ENCODE measurements around the gene RAP1GAP2.
A peak's percentile ranks its signal among the peaks of the same experiment; 100 is the strongest.

Gene RAP1GAP2

DNA sequence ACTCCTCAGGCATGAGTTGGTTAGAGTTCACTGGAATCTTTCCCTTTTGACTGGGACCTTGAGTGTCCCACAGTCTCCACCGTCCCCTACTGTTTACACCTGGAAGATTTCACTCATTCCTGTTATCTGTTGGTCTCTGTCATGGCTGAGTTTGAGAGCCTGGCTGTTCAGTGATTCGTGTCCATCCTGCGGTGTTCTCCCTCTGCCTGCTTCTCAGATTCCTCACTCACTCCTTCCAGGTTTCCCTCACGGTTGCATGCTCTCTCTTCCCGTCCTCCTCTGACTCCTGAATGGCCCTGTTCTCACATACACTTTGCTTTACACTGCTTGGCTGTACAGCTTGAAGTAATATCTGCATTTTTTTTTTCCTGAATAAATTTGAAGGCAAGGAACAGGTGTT is 242.7 kb downstream of the RAP1GAP2 start:
- H3K9me3 ChIP-seq, result no peaks in the 10 kb centered on the region
- TF ChIP-seq, protein P1, sequence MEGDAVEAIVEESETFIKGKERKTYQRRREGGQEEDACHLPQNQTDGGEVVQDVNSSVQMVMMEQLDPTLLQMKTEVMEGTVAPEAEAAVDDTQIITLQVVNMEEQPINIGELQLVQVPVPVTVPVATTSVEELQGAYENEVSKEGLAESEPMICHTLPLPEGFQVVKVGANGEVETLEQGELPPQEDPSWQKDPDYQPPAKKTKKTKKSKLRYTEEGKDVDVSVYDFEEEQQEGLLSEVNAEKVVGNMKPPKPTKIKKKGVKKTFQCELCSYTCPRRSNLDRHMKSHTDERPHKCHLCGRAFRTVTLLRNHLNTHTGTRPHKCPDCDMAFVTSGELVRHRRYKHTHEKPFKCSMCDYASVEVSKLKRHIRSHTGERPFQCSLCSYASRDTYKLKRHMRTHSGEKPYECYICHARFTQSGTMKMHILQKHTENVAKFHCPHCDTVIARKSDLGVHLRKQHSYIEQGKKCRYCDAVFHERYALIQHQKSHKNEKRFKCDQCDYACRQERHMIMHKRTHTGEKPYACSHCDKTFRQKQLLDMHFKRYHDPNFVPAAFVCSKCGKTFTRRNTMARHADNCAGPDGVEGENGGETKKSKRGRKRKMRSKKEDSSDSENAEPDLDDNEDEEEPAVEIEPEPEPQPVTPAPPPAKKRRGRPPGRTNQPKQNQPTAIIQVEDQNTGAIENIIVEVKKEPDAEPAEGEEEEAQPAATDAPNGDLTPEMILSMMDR (IDR thresholded peaks at IDR 0.05; ENCODE audit: low read depth, low read length), result peak; percentile 13; the same call in 1 of the 2 replicates
- H3K36me3 ChIP-seq, result no peaks in the 10 kb centered on the region
- DNase-seq, result no peak
- H3K4me1 ChIP-seq, result no peaks in the 10 kb centered on the region
- no peak overlapping the region for H3K4me3 ChIP-seq (ENCODE audit: low read depth, low read length)
- H3K27me3 ChIP-seq, result no peaks in the 10 kb centered on the region

DNA sequence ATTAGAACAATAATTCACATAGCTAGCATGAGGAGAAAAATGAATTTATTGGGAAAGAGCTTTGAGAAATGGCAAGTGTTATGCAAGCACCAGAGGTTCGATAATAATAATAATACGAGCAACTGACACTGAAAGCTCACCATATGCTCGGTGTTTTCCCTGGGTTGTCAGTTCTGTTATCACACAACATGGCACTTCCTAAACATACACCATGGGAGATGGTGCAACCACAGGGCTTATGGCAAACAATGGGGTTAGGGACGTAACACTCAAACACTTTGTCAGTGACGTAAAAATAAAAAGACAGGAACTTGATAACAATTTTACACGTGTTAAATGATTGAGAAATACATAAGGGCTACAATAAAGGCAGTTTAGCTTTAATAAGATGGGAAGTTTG is 243.5 kb downstream of the RAP1GAP2 start:
- Histone ChIP-seq H3K36me3 (no peaks in the 10 kb centered on the region), H3K4me3 (ENCODE audit: low read depth, low read length) (no peak overlapping the region), H3K9me3 (no peaks in the 10 kb centered on the region), H3K4me1 (no peaks in the 10 kb centered on the region), H3K27me3 (no peaks in the 10 kb centered on the region)
- TF ChIP-seq, protein P1 (IDR thresholded peaks at IDR 0.05; ENCODE audit: low read depth, low read length), result no peak
- no peak for DNase-seq

DNA sequence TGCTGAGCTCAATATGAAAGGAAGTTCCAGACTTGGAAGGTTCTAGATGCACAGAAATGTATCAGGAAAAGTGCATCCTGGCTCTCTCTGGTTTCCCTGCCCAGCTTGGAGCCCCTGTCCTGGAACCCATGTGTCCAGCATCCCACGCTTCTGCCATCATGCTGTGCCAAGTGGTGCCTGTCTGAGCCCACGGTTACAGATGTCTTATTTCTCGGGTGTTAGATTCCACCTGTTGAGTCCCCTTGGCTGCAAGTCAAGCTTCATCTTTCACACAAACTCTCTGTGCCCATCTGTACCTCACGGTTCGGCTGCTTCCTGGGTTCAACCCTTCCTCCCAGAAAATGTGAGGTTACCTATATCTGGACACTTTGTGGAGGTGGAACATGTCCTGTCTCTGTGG is 244.6 kb downstream of the RAP1GAP2 start:
- DNase-seq, result no peak
- Histone ChIP-seq H3K4me1 (no peaks in the 10 kb centered on the region), H3K27me3 (no peaks in the 10 kb centered on the region), H3K36me3 (no peaks in the 10 kb centered on the region), H3K9me3 (no peaks in the 10 kb centered on the region), H3K4me3 (ENCODE audit: low read depth, low read length) (no peak overlapping the region)
- TF ChIP-seq, protein P1 (IDR thresholded peaks at IDR 0.05; ENCODE audit: low read depth, low read length), result no peak

DNA sequence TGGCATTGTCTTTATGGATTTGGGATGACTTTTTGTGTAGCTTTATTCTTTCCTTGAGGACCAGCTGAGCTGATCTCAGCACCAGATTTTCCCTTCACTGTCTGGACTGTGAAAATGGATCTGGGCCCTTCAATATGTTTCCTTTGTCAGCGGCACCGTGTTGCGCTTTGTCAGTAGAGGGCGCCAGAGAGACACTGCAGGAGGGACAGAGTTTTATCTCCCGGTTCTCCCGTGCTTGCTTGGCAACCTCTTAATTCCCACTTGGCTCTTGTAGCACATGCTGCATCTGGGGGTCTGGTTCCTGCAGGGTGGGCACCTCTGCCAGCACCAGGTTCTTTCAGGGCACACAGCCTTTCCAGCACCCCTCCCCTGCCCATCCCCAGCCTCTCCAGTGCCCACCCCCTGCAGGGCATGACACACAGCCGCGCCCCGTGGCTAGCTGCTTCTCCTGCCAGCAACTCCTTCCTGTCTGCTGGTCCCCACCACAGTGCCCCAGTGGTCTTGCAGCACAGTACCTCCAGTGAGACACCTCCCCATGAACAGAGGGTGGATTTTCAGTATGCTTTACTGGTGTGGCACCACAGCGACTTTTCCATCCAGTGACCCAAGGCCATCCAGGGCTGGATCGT is 247.6 kb downstream of the RAP1GAP2 start:
- H3K4me3 ChIP-seq (ENCODE audit: low read depth, low read length), result no peak overlapping the region
- no peaks in the 10 kb centered on the region for H3K4me1 ChIP-seq
- no peaks in the 10 kb centered on the region for H3K27me3 ChIP-seq
- no peaks in the 10 kb centered on the region for H3K36me3 ChIP-seq
- TF ChIP-seq, protein P1 (IDR thresholded peaks at IDR 0.05; ENCODE audit: low read depth, low read length), result peak; percentile 54
- peak; percentile 44 for DNase-seq
- no peaks in the 10 kb centered on the region for H3K9me3 ChIP-seq

DNA sequence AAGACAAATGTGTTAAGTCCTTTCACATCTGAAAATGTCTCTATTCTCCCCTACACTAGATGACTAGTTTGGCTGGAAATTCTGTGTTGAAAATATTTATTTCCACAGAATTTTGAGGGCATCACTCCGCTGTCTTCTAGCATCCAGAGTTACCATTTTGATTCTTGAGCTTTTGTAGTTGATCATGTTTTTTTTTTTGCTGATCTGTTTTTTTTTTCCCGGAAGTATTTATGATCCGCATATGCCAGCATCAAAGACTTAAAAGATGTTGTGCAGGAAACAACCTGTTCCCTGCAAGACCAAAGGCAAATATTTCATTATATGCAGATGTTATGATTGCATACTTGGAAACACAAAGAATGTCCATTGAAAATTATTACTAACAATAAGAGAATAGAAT is 250.5 kb downstream of the RAP1GAP2 start:
- Histone ChIP-seq H3K27me3 (no peaks in the 10 kb centered on the region), H3K9me3 (no peaks in the 10 kb centered on the region), H3K4me1 (no peaks in the 10 kb centered on the region), H3K4me3 (ENCODE audit: low read depth, low read length) (no peak overlapping the region), H3K36me3 (no peaks in the 10 kb centered on the region)
- DNase-seq, result no peak
- TF ChIP-seq, protein P1 (IDR thresholded peaks at IDR 0.05; ENCODE audit: low read depth, low read length), result no peak

DNA sequence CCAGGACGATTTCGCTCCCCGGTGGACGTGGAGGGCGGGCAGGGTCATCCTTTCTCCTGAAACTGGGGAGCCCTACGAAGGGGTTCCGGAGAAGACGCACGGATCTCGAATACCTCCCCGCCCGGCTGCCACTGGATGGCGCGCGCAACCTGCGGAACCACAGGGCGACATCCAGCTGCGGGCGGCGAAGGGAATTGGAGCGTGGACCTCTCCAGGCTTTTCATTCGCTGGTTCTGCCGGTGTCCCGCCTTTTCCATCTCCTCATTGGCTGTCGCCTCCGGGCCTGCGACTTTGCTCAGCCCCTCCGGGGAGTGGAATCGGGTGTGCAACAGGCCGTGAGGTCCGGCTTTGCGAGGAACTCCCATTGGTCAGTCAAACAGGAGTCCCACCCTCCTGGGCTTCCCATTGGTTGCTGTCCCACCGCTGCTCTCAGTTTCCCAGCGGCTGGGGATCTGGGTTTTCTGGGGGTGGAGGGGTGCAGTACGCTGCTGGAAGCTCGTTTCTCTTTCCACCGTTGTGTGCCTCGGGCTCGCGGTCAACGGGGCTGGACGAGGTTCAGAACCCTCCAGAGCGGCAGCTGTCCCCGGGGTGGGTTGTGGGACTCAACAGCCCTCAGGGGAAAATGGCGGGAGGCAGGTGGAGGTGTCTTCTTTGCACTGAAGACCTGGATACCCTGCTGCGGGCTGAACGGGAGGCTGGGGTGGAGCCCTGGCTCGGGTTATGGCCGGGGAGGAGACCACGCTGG is 252.7 kb downstream of the RAP1GAP2 start:
- peak; percentile 93 for DNase-seq
- Histone ChIP-seq H3K4me3 (ENCODE audit: low read depth, low read length) (peak overlapping the region; percentile 75), H3K4me1 (no peaks in the 10 kb centered on the region), H3K36me3 (no peaks in the 10 kb centered on the region), H3K9me3 (no peaks in the 10 kb centered on the region), H3K27me3 (no peaks in the 10 kb centered on the region)
- TF ChIP-seq, protein P1 (IDR thresholded peaks at IDR 0.05; ENCODE audit: low read depth, low read length), result peak; percentile 63
